NOMO-1 treated with dmso at 0.1 percent for 144 hours (cell line): Measurements from ENCODE around the gene OR10H2.
A peak's percentile ranks its signal among the peaks of the same experiment; 100 is the strongest.
"Not testable (repeated sequence)": the region's sequence is repeated elsewhere in the genome, so short reads cannot be mapped to it uniquely, and the experiment has no call there.

Experiments
- DNase-seq: peaks from one replicate; lab custom pipeline; 2025; ENCODE audit not compliant: unreplicated experiment; lab: John Stamatoyannopoulos, UW

Gene OR10H2, protein sequence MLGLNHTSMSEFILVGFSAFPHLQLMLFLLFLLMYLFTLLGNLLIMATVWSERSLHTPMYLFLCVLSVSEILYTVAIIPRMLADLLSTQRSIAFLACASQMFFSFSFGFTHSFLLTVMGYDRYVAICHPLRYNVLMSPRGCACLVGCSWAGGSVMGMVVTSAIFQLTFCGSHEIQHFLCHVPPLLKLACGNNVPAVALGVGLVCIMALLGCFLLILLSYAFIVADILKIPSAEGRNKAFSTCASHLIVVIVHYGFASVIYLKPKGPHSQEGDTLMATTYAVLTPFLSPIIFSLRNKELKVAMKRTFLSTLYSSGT

DNA sequence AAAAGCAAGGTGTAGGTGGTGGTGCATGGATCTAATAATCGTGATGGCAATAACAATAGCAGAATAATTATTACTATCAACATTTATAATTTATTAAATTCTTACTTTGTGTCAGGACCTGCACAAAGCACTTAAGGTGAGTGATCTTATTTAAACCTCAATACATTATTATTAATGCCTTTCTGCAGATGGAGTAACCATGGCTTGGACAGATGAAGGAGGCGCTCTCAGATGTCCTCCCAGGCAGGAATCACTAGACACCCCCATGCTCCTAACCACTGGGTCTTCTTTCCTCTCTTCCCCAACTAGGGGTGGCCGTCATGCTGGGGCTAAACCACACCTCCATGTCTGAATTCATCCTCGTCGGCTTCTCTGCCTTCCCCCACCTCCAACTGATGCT, at the start of gene OR10H2:
OR10H2 (plus strand) TSS at position 301 of the 400 bp plus-strand sequence; CDS start at position 321, 20 bp downstream.
- no peak for DNase-seq

- DNase-seq = no peak
Observed at GRCh38 chr19:15679089-15679488, 48.7 kb upstream of the OR10H2 start.

GRCh38 chr19:15679865-15680264, 48.0 kb upstream of the OR10H2 start:
- not testable (repeated sequence) for DNase-seq

GRCh38 chr19:15680478-15681322, 47.1 kb upstream of the OR10H2 start:
- no peak for DNase-seq

DNA sequence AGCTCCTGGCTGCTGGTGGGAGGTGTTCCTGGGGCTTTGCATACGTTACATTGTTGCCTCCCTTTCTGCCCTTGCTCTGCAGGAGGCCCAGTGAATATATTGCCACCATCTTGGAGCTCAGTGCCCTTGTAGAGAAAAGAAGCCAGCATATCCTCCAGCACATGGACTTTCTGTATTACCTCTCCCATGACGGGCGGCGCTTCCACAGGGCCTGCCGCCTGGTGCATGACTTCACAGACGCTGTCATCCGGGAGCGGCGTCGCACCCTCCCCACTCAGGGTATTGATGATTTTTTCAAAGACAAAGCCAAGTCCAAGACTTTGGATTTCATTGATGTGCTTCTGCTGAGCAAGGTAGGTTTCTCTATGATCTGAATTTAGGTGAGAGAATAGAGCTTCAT, 44.4 kb upstream of the OR10H2 start:
- no peak for DNase-seq

DNA sequence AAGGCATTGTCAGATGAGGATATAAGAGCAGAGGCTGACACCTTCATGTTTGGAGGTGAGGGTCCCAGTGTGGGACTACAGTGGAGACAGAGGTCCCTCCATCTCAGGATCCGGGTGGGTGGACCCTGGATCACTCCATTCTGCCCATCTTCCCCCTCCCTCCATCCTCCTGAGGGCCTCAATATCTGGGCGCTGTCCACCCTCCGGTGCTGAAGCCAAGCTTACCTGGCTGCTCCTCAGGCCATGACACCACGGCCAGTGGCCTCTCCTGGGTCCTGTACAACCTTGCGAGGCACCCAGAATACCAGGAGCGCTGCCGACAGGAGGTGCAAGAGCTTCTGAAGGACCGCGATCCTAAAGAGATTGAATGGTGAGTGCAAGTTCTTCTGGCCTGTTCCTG, 43.0 kb upstream of the OR10H2 start:
- no peak for DNase-seq

DNA sequence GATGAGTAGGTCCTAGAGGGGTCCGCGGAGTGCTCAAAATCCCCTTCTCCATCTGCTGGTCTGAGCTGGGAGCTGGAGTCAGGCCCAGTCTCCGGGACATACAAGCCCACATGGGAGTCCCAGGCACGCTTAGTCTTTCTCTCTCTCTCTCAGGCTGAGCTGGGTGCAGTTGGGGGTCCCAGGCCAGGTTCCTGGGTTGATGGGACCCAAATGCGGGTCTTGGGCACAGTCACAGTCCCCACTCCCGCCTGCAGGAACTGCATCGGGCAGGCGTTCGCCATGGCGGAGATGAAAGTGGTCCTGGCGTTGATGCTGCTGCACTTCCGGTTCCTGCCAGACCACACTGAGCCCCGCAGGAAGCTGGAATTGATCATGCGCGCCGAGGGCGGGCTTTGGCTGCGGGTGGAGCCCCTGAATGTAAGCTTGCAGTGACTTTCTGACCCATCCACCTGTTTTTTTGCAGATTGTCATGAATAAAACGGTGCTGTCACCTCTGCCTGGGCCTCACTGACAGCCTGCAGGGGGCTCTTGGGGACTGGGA, 31.1 kb upstream of the OR10H2 start:
- no peak for DNase-seq

DNA sequence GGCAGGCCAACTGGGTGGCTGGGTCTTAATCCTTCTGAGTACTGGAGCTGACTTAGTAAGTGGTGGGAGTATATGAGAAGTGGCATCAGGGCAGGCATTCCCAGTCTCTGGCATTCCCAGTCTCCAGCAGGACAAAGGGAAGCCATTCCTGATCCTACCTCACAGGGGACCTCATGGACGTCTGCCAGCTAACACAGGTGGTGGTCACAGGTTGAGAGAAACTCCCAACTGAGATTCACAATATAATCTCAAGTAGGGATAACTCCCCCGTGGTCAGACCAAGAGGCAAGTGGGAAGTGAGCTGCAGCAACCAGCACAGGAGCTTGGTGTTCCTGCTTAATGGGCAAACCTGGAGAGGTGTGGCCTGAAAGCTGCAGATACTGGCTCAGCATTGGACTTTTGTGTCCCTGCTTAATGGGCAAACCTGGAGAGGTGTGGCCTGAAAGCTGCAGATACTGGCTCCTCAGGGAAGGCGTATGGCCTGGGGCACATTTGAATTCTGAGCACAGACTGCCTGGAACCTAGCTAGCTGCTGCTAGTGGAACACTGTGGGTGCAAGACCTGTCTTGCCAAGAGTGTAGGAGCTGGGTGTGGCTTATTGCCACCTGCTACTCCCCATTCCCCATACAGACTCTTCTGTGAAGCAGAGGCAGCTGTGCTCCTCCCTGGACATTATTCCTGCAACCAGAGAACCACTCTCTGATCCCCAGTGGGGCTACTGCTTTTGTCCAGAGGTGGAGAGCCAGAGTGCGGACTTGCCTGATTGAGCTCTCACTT, 25.9 kb upstream of the OR10H2 start:
- DNase-seq = no peak

DNA sequence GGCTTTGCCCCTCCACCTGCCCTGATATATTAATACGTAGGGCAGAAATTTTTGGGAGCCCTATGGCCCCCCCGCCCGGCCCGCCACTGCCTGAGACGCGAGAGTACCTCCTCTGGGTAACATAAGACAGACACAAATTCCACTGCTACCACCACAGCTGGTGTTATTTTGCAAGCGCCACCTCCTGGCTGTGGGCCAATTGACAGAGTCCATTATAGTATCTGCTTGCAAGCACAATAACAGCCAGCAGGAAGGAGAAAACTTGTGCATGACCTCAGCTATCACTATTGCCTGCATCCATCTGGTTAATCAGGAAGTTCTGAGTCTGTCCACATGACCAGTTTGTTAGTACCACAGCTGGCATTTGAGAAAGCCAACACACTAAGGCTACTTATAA, 25.3 kb upstream of the OR10H2 start:
- peak; percentile 56 for DNase-seq

DNA sequence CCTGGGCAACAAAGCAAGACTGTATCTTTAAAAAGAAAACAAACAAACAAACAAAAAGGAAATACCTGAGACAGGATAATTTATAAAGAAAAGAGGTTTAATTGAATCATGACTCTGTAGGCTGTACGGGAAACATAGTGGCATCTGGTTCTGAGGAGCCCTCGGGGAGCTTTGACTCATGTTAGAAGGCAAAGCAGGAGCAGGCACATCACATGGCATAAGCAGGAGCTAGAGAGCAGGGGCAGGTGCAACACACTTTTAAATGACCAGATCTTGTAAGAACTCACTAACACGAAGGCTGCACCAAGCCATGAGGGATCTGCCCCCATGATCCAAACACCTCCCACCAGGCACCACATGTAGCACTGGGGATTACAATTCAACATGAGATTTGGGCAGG, 13.2 kb upstream of the OR10H2 start:
- no peak for DNase-seq

DNA sequence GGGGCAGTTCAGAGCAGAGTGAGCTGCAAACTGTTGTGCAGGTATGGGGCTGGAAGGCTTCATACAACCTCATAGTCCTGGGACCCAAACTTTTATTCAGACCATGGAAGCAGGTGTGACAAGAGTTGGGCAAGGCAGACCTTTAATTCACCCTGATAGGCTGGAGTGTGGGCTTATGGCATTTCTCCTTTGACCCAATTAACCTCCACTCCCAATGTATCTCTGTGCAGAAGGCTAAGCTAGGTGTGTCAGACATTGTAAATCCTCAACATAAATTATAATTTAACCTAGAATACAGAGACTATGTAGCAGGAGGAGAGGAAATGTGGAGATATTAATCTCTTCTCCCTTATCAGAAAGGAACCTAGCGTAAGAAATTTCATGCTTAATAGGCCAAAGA, 12.2 kb upstream of the OR10H2 start:
- no peak for DNase-seq

DNA sequence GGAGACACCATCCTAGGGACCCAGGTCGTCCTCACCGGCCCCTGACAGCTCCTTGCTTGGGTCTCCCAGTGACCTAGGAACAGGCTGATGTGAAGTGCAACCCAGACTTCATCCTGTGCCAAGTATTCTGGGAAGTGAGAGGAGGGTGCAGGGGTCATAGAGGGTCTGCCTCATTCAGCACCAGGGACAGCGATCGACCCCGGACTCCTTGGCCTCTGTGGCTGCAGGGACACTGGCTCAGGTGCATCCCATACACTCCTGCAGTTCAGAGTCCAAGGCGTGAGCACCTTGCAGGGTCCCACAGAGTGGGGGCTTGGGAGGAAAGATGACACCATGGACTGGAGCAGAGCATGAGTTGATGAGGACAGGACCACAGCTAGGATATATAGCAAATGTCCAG, 10.0 kb upstream of the OR10H2 start:
- no peak for DNase-seq

DNA sequence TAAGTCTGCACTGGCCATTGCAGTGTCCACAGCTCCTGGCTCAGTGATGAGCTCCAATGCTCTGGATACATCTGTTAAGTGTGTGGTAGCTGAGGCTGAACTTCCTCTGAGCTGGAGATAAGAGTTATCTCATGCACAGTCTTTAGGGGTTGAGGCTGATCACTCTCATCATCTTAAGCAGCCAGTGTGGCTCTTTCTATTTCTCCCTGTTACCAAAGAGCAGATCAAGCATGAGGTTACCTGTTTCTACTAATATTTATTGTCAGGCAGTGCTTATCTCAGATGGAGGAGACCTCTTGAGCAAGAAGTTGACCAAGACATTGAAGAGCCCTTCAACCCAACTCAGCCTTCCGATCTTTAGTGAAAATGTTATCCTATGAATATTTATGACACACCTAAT, 6.6 kb upstream of the OR10H2 start:
- no peak for DNase-seq

- DNase-seq = no peak
Observed at GRCh38 chr19:15722956-15723355, 4.9 kb upstream of the OR10H2 start.

DNA sequence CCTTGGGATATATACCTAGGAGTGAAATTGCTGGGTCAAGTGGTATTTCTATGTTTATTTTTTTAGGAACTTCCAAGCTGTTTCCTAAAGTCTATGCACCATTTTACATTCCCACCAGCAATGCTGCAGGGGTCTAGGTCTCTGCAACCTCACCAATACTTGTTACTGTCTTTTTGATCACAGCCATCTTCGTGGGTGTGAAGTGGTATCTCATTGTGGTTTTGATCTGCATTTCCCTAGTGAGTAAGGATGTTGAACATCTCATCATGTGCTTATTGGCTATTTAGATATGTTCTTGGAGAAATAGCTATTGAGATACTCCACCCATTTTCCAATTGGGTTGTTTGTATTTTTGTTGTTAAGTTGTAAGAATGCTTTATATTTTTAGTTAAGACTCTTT, 2.7 kb downstream of the OR10H2 start:
- DNase-seq = no peak

- DNase-seq = no peak
Observed at GRCh38 chr19:15732388-15732787, 4.6 kb downstream of the OR10H2 start.

DNA sequence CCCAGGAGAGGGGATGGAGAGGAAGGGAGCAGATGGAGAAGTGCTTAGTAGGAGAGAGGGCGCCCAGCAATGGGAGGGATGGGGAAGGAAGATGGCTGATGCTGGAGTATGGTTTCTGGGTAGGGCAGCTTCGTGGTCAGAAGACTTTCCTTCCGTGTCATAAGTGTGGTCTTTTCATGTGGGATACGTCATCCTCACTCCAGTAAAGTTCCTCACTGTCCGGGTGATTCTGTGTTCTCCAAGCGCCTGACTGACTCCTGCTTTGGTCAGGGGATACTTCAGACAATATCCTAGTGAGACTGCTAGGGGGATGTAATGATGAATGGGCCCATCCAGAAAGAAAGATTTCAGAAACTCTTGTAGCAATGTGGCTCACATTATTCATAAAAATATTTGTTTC, 6.1 kb downstream of the OR10H2 start:
- DNase-seq = no peak

DNA sequence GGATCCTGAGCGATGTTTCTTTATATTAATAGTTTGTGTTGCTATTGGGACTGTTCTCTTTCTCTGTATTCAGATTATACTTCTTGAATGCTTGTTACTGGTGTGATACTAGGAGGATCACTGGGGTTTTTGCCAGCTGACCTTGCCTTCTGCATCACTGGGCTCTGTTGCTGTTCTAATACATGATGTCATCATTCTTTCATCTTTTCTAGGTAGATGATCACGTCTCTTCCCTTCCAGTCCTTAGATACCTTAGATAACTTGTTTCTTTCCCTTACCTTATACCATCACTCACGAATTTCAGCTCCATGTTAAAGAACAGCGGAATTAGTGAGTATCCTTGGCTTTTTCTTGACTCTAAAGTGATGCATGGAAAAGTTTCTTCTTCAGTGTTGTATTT, 9.9 kb downstream of the OR10H2 start, which contains the start of gene OR10H3:
OR10H3 (plus strand) TSS at position 264 of the 400 bp plus-strand sequence. CDS start 3,408 bp downstream, outside the sequence.
- no peak for DNase-seq

DNA sequence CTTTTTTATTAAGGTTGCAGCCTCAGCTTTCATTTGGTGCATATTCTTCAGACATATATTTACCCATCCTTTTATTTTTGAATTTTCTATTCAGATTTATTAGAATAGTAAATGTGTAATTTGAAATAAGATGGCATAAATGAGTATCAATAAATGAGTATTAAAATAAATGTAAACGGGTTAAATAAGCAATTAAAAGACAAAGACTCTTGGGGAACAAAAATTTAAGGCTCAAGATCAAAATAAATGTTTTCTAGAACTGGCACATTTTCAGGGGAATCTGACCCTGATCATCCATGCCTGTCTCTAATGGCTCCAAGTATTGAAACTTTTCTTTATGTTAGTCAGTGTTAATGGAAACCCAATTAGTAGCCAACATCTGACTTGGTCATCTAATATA, 13.0 kb downstream of the OR10H2 start:
- no peak for DNase-seq

DNA sequence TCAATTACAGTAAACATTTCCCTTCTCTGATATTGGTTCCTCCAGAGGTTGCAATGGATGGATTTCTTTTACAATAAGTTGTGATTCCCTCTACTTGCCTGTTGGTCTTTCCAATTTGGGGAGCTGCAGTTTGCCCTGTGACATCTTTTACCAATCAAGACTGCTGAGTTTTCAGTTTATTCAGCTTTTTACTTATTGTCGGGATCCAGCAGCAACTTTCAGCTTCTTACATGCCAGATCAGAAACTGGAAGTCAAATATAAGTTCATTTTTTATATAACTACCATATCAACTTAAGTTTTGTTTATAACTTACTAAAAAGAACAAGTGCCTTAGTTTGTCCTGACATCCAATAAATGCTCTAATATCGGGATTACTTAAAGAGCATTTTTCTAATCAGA, 20.4 kb downstream of the OR10H2 start:
- DNase-seq = no peak

GRCh38 chr19:15758379-15758778, 30.6 kb downstream of the OR10H2 start:
- no peak for DNase-seq
